GM12878 (cell line): ENCODE measurements around the gene FOXK2. TPM values are rescaled to one million over a fixed set of nuclear protein-coding genes. Genes with fewer than 3 reads are reported as not detected.

Experiments used
- ATAC-seq: fragments of 200-7000 bp; cut with Tn5 transposase; 3 replicates; pipeline ENCODE4 v1.9.1; 2020; ENCODE audit warnings: mild to moderate bottlenecking, moderate library complexity
- BruUV-seq: library from RNA; stranded (reverse); fragments of 400-500 nt; replicated peaks from 2 replicates; lab custom pipeline; 2021; lab: Mats Ljungman, UMichigan
- CTCF ChIA-PET: fragments of 300-600 bp; sonication (Branson Sonifier 250); formaldehyde crosslinking; extraction: SDS; loops from one replicate; lab custom pipeline; 2021; ENCODE audit warnings: inconsistent platforms; lab: Yijun Ruan, JAX
- POLR2A ChIA-PET: fragments of 350-600 bp; formaldehyde crosslinking; extraction: SDS; loops from one replicate; lab custom pipeline; 2021; ENCODE audit warnings: inconsistent platforms; lab: Charles Lee
- RAD21 ChIA-PET: fragments of 300-600 bp; sonication (Branson Sonifier 250); formaldehyde crosslinking; loops from one replicate; lab custom pipeline; 2023; ENCODE audit warnings: antibody characterized with exemption; ENCODE audit not compliant: unreplicated experiment; lab: Charles Lee
- SMC1A ChIA-PET: fragments of 300-600 bp; sonication (Branson Sonifier 250); formaldehyde crosslinking; loops from one replicate; lab custom pipeline; 2023; ENCODE audit not compliant: unreplicated experiment, uncharacterized antibody; lab: Charles Lee
- DNase-seq: peaks from one replicate; pipeline ENCODE4 v3.0.0-alpha.2; 2011; ENCODE audit warnings: low read depth, low spot score
- FAIRE-seq: peaks from 3 replicates; lab custom pipeline; 2011; peaks lifted over from hg19 to GRCh38; lab: Jason Lieb, UNC
- H2AFZ ChIP-seq: 2 replicates; pipeline ENCODE4 v1.6.0; 2011; ENCODE audit warnings: low read depth, low read length, control low read depth; ENCODE audit not compliant: control insufficient read depth
- H3K27ac ChIP-seq: 2 replicates; pipeline ENCODE4 v1.5.1; 2011; ENCODE audit warnings: control low read depth; ENCODE audit not compliant: control insufficient read depth, insufficient read depth
- H3K27me3 ChIP-seq, 2 experiments: replicated peaks in 1 of 2; 2 replicates each; pipeline versions ENCODE4 v1.6.0 to v1.6.1; 2011; ENCODE audit warnings: low read length in 1 of 2; ENCODE audit not compliant: control insufficient read depth in 2 of 2, insufficient read depth in 2 of 2
- H3K36me3 ChIP-seq, 2 experiments: 2 replicates each; pipeline ENCODE4 v1.5.1; 2011; ENCODE audit warnings: low read length in 1 of 2; ENCODE audit not compliant: control insufficient read depth in 2 of 2, insufficient read depth in 2 of 2
- H3K4me1 ChIP-seq: 2 replicates; pipeline ENCODE4 v1.6.1; 2011; ENCODE audit warnings: mild to moderate bottlenecking, low read length, moderate library complexity, mixed read lengths; ENCODE audit not compliant: control insufficient read depth, insufficient read depth
- H3K4me2 ChIP-seq: 2 replicates; pipeline ENCODE4 v1.6.0; 2011; ENCODE audit warnings: control low read depth; ENCODE audit not compliant: control insufficient read depth, insufficient read depth
- H3K4me3 ChIP-seq: fragments of 200-600 bp; sonication (generic); 2 replicates; pipeline ENCODE4 v1.5.1; 2016
- H3K79me2 ChIP-seq: 2 replicates; pipeline ENCODE4 v1.6.0; 2011; ENCODE audit warnings: low read length; ENCODE audit not compliant: control insufficient read depth, insufficient read depth
- H3K9ac ChIP-seq: 2 replicates; pipeline ENCODE4 v1.8.0; 2011; ENCODE audit warnings: low read length, control low read depth, mixed read lengths; ENCODE audit not compliant: control insufficient read depth, insufficient read depth
- H3K9me3 ChIP-seq: replicated peaks from 3 replicates; pipeline ENCODE4 v1.5.1; 2011; ENCODE audit warnings: mild to moderate bottlenecking, low read length; ENCODE audit not compliant: control insufficient read depth, insufficient read depth
- H4K20me1 ChIP-seq: 2 replicates; pipeline ENCODE4 v1.6.0; 2011; ENCODE audit not compliant: control insufficient read depth, insufficient read depth
- ASH2L ChIP-seq: fragments of 300-600, 200-600 bp; sonication (generic); IDR thresholded peaks from 2 replicates; pipeline ENCODE4 v1.6.1; 2017; ENCODE audit warnings: low read depth, mild to moderate bottlenecking, borderline replicate concordance
- BHLHE40 ChIP-seq, 2 experiments: fragments of 450-650 bp in 1 of 2; IDR thresholded peaks; 2 replicates each; pipeline ENCODE4 v1.6.1; 2011 to 2017; ENCODE audit warnings: low read depth in 2 of 2, borderline replicate concordance in 1 of 2, improper control_type of control experiment in 1 of 2, low read length in 1 of 2, mild to moderate bottlenecking in 1 of 2
- EED ChIP-seq: sonication (generic); IDR thresholded peaks from 2 replicates; pipeline ENCODE4 v1.6.1; 2016; ENCODE audit warnings: antibody characterized with exemption, low read depth
- IRF4 ChIP-seq: IDR thresholded peaks from 2 replicates; pipeline ENCODE4 v1.6.1; 2011; ENCODE audit warnings: low read depth, low read length
- MTA3 ChIP-seq: IDR thresholded peaks from 2 replicates; pipeline ENCODE4 v1.6.1; 2012; ENCODE audit warnings: low read length, inconsistent platforms, borderline replicate concordance
- MXI1 ChIP-seq: fragments of 150-350 bp; IDR thresholded peaks from 2 replicates; pipeline ENCODE4 v1.6.1; 2011; ENCODE audit warnings: low read depth, mild to moderate bottlenecking, inconsistent platforms, low read length, improper control_type of control experiment
- RB1 ChIP-seq: fragments of 450-650 bp; formaldehyde crosslinking; IDR thresholded peaks from 2 replicates; pipeline ENCODE4 v1.6.1; 2017; ENCODE audit warnings: mild to moderate bottlenecking, borderline replicate concordance
- RBBP5 ChIP-seq: fragments of 200-600 bp; sonication (generic); conservative IDR thresholded peaks from 2 replicates; pipeline ENCODE4 v1.6.1; 2016
- YBX1 ChIP-seq: fragments of 450-650 bp; IDR thresholded peaks from 2 replicates; pipeline ENCODE4 v1.6.1; 2016; ENCODE audit warnings: antibody characterized with exemption
- YY1 ChIP-seq: IDR thresholded peaks from 2 replicates; pipeline ENCODE4 v1.6.1; 2011; ENCODE audit warnings: low read depth, mild to moderate bottlenecking, low read length
- WGBS: methylation state at CpG from one replicate; pipeline ENCODE4 v1.1.6; 2016; ENCODE audit warnings: low lambda C conversion rate; ENCODE audit not compliant: insufficient replicate concordance, insufficient coverage; ENCODE audit errors: missing lambda C conversion rate; 5-methylcytosine and 5-hydroxymethylcytosine counted together
- in situ Hi-C: fragments of 300-500 bp; cut with MboI; formaldehyde crosslinking; loops from 9 replicates; pipeline ENCODE4 v1.14.3; 2018; ENCODE audit warnings: mixed read lengths
- intact Hi-C: fragments of 100-400 bp; cut with micrococcal nuclease; formaldehyde crosslinking; loops from one replicate; pipeline ENCODE4 v1.14.2; 2022; ENCODE audit not compliant: unreplicated experiment
- polyA plus RNA-seq, 11 experiments: library from polyadenylated mRNA; depleted of rRNA in 4 of 11; unstranded in 6 of 11; stranded (reverse) in 5 of 11; fragments of >200 nt; fragmentation: Nextera tagmentation in 4 of 11; fragmentation: Illumina TruSeq in 1 of 11; extraction: Ambion mirVana in 4 of 11; extraction: Trizol in 1 of 11; gene quantifications; 1 replicate in 1 of 11; 2 replicates in 10 of 11; pipeline versions ENCODE4 v1.2.1 to v1.2.3, GENCODE V29; 2011 to 2016; ENCODE audit warnings: inconsistent platforms in 2 of 11, missing spikeins in 2 of 11, low read depth in 1 of 11
- total RNA-seq, 4 experiments: library from RNA; depleted of rRNA in 3 of 4; stranded (reverse); fragments of >200 nt in 3 of 4; fragmentation: Illumina TruSeq in 1 of 4; extraction: Trizol in 1 of 4; gene quantifications; 2 replicates each; pipeline versions ENCODE4 v1.2.1 to v1.2.3, GENCODE V29; 2013 to 2021

FOXK2 gene
- total and polyA plus RNA-seq, 10 of the 15 experiments (the other 5 are each of a cell fraction or from before 2014, with no cell fraction given): 2.4 to 56.8 (median 34.4) TPM

DNA sequence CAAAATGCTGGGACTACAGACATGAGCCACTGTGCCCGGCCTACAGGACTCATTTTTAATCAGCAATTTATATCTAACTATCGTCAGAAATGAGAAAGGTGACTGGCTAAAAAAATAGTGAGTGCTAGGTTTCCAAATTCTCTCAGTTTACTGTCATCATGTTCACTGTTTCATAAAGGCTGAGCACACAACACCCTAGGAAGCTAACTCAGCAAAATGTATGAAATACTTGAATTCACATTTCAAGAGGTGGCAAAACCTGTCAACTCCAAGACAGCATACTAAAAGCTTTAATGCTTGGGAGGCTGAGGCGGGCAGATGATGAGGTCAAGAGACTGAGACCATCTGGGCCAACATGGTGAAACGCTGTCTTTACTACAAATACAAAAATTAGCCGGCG lies 112.0 kb downstream of the FOXK2 start (continued):
- TF ChIP-seq RB1 (no peak), MXI1 (no peak), EED (no peak), YY1 (no peak), ASH2L (no peak), YBX1 (no peak), RBBP5 (no peak), MTA3 (no peak)

DNA sequence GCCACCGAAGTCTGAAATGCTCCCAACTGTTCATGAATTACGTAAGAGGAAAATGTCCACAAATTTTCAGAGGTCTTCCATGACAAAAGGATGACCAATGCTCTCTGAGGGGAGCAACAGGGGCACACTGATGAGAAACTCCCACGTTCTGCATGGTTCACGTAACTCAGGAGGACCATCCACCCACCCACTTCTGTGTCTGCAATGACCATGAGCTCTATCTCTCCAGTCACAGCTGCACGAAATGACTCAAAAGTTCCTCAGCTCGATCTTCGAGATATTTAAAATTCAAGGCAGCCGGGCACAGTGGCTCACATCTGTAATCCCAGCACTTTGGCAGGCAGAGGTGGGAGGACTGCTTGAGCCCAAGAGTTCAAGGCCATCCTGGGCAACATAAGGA lies 112.9 kb downstream of the FOXK2 start:
- DNase-seq (peak; percentile 12), ATAC-seq (no peak), FAIRE-seq (no peak)
- intact Hi-C loops (no loop called here), in situ Hi-C loops (no loop called here)
- no peaks in the 10 kb centered on the region for H3K4me1 ChIP-seq
- ChIA-PET RAD21 (no interaction called here), POLR2A (interaction anchor here (0.7 kb wide), 1 partner anchor 679 kb away, joined by 3 read pairs; no protein-coding TSS in a partner anchor), SMC1A (no interaction called here), CTCF (no interaction called here)
- H3K27me3 ChIP-seq: no peaks in the 10 kb centered on the region
- 9% methylated on average over 8 of the region's 8 CpGs for WGBS
- peaks cover 3% of the 10 kb centered on the region for H4K20me1 ChIP-seq
- H3K36me3 ChIP-seq: peaks cover 7 to 17% of the 10 kb centered on the region in 2 experiments
- H3K9ac ChIP-seq: no peak overlapping the region
- no peaks in the 10 kb centered on the region; the same call in 2 of the 3 replicates for H3K9me3 ChIP-seq
- no peak overlapping the region for H2AFZ ChIP-seq
- H3K4me3 ChIP-seq: no peak overlapping the region
- BruUV-seq: no TSS peak
- H3K79me2 ChIP-seq: peaks cover 32% of the 10 kb centered on the region
- H3K4me2 ChIP-seq: no peak overlapping the region
- no peak for TF ChIP-seq BHLHE40 (IDR thresholded peaks at IDR 0.05; ENCODE audit: borderline replicate concordance in 1 of 2, low read depth in 2 of 2, low read length in 1 of 2)
- TF ChIP-seq IRF4: 0 out of 2 replicates have a peak, but pooled peaks have one; percentile 11
- no peak overlapping the region for H3K27ac ChIP-seq
